HG02759 (cell line): ENCODE results near the gene KCNQ5.
A peak's percentile ranks its signal among the peaks of the same experiment; 100 is the strongest.
"Not testable (repeated sequence)": the region's sequence is repeated elsewhere in the genome, so short reads cannot be mapped to it uniquely, and the experiment has no call there.

ENCODE experiments used
- ATAC-seq: cut with Tn5 transposase; IDR thresholded peaks from one replicate; pipeline ENCODE4 v1.9.1; 2021; ENCODE audit warnings: mild to moderate bottlenecking, moderate library complexity; ENCODE audit not compliant: unreplicated experiment

The KCNQ5 gene

DNA sequence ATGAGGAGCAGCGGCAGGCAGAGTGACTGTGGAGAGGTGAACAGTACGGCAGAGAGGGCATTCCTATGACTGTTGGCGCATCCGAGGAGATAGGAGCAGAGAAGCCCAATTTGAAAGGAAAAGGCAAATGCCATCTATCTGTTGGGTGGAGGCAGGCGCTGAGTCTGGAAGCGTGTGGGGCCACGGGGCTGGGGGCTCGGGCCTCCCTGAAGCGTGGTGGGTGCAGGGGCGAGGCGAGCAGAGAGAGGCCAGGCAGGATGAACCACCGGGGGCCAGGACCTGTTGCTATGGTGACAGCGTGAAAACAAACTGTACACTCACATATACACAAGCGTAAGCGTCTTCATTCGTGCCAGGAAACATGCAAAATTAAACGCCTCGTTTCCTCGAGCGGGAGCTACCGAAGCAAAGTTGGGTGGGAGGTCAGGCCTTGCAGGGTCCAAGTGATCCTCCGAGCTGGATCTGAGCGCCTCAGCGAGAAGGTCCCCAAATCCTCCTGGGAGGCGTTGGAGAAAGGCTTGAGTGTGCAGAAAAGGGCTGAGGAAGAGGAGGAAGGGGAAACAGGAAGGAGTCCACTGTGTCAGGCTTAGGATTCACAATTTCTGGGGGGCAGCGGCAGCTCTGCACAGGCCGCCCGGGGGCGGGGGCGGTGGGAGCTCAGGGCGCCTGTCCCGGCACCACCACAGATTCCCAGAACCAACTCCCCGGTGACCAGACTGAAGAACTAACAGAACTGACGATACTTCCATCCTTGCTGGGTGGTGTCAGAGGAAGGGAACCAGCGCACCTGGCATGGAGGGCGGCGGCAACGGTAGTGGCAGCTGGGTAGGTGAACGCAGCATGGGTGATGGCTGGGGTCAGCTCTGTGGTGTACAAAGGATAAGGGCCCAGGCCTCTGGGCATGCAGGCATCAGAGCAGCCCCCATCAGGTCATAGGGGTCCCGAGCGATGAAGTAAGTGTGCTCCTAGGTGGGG is 535.2 kb downstream of the KCNQ5 start:
- no peak for ATAC-seq

DNA sequence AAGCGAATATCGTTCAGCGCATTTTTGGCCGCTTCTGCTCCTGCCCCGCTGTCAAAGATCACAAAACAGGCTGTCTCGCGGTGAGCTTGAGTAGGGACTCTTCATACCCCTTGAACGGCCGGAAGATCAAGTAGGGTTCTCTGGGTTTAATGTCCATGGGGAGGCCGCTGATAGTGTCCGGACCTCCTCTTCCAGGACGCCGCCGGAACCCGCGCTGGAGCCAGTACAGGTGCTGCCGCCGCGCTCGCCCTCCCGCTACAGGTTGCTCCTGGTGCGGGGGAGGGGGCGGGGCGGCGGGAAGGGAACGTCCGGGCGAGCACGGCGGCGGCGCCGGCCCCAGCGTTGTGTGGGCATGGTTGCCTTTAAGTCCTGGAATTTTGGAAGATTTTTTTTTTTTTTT is 536.0 kb downstream of the KCNQ5 start:
- ATAC-seq, result no peak

DNA sequence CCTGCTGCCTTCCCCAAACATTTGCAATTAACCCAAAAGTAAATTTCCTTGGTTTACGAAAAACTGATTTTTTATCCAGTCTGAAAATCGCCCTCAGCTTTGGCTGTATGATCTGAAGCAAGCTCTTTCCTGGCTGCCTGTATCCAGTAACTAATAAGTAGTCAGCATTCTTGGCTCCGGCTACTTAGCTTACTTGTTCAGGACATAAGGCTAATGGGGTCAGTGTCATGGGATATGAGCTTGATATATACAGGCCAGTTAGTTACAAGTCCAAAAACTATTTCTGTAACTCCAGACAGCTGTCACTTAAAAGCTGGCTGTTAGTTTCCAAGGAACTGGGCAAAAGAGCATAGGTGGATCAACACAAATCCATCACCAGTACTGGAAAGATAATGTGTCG is 547.2 kb downstream of the KCNQ5 start:
- no peak for ATAC-seq

DNA sequence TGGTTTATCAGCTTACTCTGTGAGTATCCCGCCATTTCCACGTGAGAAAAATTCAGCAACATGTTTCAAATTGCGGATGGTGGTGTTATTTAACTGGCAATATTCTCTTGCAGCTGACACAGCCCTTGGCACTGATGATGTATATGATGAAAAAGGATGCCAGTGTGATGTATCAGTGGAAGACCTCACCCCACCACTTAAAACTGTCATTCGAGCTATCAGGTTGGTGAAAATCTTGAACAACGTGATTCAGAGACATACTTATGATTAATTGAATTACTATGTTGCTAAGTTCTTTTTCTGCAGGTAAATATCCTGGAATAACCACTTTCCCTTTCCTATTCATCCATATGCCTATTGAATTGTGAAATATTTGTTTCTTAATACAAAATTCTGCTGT is 547.8 kb downstream of the KCNQ5 start:
- ATAC-seq, result no peak

DNA sequence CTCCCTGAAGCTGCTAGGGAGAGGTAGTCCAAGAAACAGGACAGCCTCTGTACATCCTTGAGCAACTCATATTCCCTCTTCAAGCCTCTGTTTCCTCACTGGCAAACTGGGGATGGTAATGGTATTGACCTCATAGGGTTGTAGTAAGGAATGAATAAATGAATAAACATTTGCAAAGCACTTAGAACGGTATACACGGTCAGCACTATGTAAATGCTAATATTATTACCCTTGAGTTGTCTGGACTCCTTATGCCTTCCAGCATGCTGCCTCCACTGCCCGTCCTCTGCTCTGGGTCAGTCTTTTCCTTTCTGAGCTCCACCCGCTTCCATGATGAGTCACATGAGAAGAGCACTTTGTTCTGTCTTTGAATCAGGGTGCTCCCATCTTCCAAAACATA is 552.8 kb downstream of the KCNQ5 start:
- ATAC-seq, result no peak

DNA sequence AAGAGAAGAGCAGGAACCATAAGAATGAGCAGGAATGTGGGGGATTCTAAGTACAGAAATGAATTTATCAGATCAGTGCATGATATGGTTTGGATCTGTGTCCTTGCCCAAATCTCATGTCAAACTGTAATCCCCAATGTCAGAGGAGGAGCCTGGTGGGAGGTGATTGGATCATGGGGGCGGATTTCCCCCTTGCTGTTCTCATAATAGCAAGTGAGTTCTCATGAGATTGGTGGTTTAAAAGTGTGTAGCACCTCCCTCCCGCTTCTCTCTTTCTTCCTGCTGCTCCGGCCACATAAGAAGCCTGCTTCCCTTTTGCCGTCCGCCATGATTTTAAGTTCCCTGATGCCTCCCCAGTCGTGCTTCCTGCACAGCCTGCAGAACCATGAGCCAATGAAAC is 554.2 kb downstream of the KCNQ5 start:
- no peak for ATAC-seq

DNA sequence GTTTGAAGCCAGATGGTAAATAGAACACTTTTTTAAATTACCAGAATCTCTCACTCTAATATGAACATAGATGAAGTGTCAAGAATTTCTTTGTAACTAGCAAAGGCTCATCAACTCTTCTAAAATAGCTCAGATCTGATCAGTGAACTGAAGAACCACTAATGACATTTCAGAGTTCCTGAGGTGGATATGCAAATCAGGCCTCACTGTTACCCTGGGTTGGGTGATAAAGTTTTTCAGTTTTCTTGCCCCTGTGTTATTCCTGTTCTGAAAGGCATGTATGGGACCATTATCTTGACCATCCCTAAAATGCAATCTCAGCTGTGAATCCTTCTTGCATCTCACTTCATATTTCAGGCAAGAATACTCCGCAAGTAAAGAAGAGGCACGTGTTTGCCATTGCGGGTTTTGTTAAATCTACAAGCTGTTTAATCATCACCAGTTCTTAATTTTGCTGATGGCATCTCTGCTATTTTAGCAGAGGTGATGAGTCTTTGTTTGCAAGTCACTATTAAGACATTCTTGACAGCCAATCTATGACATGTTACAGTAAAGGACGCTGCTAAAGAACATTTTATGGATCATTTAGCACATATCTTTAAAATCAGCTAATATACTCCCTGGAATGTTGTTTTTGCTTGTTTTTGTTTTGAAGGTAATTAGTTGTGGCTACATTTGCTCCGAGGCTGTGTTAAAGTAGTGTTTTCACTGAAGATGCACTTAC is 555.5 kb downstream of the KCNQ5 start:
- ATAC-seq, result peak; percentile 53

DNA sequence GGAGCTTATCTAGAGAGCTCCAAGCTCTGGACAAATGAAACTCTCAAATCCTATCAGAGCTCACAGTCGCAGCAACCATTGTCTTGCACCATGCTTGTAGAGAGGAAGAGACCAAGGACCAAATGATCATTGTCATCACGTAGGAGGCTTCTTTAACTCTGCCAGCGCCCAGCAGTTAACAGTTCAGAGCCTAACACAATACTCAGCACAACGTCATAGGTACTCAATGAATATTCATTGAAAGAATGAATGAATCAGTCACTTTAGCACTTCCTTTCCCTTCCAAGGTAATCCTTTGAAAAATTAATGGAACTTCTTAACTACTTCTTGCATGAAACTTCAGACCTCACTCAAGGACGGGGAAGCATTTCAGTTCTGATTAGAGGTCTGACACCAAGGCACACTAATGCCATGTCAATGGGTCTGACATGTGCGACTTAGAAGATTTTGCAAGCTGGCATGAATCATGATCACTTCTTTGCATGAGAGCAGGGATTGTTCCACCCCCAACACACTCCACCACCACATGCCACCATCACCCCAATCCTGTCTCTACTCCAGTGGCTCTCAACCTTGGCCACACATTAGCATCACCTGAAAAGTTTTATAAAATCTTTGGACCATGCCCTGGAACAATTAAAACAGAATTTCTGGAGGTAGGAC is 558.3 kb downstream of the KCNQ5 start:
- no peak for ATAC-seq

DNA sequence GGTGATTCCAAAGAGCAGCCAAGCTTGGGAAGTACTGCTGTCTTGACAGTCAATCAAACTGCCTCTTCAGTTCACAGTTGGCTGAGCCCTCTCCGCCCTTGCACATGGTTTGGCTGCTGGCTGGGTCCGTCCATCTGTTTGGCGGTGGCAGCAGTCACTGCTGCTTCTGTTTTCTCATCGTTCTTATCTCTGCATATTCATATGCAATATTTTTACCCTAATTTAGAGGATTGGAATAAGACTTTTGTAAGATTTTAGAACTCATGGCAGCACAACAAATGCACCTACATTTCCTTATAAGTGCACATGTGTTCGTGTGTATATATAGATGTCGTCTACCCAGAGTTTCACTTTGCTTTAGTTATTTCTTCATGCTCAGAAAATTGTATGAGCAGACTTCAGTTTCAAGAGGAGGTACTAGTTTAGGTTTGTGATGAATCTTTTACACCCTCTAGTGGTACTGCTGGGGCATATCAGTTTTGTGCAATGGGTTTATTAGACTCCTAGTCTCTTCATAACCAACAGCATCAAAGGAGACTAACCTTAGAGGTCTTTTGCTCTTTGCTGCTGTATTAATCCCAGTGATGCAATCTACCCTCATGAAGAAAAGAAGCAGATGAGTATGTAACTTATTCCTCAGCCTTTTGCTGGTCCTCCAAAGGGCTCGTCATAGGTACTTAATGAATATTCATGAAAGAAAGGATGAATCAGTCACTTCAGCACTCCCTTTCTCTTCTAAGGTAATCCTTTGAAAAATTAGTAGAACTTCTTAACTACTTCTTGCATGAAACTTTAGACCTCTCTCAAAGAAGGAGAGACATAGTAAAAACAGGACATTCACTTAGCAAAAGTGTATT is 559.1 kb downstream of the KCNQ5 start:
- ATAC-seq, result peak; percentile 81

DNA sequence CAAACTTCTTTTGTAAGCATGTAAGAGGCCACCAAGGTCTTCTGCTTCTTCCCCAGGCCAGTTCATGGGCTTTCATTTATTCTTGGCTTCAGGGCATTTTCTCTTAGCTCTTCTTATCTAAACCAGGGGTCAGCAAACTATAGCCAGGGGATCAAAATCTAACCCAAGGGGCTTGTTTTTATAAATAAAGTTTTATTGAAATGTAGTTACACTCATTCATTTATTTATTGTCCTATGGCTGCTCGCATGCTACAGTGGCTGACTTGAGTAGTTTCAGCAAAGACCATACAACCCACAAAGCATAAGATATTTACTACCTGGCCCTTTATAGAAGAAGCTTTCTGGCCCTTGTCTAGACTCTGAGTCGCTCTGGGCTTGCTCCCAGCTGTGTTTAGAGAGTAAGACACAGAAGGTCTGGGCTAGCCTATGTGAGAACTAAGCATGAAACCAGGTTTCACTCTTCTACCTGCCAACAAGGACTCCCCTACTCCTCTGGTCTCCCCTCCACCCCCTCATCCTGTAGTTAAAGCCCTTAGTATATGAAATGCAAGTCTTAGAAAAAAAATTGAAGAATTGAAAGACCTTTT is 560.2 kb downstream of the KCNQ5 start:
- no peak for ATAC-seq

DNA sequence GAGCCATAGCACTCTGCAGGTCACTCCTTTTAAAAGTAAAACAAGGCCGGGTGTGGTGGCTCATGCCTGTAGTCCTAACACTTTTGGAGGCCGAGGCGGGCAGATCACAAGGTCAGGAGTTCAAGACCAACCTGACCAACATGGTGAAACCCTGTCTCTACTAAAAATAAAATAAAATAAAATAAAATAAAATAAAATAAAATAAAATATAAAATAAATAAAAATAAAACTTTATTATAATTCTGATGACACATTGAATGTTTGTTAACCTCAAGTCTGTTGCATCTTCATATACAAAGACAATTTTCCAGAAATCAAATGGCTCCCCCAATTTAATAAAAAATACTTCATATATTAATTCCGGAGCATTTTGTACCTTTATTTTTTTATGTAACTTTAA is 571.4 kb downstream of the KCNQ5 start:
- not testable (repeated sequence) for ATAC-seq

DNA sequence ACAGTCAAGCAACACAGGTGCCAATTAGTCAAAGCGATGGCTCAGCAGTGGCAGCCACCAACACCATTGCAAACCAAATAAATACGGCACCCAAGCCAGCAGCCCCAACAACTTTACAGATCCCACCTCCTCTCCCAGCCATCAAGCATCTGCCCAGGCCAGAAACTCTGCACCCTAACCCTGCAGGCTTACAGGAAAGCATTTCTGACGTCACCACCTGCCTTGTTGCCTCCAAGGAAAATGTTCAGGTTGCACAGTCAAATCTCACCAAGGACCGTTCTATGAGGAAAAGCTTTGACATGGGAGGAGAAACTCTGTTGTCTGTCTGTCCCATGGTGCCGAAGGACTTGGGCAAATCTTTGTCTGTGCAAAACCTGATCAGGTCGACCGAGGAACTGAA is 572.9 kb downstream of the KCNQ5 start:
- ATAC-seq, result no peak

DNA sequence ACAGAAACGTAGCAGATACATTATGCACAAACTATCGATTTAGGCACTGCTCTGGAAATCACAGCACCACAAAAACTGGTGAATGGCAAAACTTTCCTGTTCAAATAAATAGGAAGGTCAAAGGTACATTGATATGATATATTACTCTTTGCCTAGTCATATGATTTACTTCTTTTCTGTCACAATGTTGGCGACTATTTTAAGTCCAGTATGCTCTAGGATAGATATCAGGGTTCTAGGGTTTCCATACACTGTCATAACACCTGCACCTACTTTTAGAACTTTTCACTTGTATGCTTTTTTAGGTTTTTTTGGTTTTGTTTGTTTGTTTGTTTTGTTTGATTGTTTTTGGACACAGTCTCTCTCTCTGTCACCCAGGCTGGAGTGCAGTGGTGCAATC is 578.4 kb downstream of the KCNQ5 start:
- ATAC-seq, result no peak

DNA sequence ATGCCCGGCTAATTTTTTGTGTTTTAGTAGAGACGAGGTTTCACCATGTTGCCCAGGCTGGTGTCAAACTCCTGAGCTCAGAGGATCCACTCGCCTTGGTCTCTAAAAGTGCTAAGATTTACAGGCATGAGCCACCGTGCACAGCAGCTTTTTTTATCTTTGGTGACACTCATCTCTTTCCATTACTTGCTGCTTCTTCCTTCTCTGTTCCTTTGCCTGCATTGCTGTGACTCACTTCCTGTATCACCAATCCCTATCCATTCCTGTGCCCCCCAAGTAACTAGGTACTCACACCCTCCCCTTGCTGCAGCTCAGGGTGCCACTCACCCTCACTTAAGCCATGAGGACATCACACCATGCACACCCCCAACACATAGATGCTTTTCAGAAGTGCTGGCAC is 578.9 kb downstream of the KCNQ5 start:
- ATAC-seq, result no peak

DNA sequence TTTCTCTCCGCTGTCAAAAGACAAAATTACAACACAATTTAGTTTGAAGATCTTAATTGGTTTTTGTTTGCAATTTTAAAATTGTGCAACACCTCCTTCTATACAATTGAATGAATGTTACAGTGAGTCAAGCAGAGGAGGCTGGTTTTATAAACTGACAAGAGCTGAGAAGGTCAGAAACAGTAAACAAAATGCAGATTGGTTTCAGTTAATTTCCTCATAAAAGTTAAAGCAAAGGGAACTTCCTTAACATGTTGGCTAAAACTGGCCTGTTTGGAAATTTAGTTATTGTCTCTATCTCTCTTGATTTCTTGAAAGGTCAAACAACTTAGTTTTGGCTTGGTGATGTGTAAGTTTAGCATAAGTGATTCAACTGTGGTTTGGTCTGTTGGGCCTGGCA is 581.2 kb downstream of the KCNQ5 start:
- ATAC-seq, result no peak

DNA sequence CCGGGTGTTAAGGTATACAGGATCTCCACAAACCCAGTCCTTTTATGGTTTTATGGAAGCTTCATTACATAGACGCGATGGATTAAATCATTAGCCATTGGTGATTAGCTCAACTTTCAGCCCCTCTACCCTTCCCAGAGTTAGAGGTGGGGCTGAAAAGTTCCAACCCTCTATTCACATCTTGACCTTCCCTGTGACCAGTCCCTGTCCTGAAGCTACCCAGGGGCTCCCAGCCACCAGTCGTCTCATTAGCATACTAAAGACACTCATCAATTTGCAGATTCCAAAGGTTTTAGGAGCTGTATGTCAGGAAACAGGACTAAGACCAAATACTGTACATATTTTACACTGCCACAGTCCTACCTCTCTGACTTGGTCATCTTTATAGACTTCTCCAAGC is 582.4 kb downstream of the KCNQ5 start:
- no peak for ATAC-seq

DNA sequence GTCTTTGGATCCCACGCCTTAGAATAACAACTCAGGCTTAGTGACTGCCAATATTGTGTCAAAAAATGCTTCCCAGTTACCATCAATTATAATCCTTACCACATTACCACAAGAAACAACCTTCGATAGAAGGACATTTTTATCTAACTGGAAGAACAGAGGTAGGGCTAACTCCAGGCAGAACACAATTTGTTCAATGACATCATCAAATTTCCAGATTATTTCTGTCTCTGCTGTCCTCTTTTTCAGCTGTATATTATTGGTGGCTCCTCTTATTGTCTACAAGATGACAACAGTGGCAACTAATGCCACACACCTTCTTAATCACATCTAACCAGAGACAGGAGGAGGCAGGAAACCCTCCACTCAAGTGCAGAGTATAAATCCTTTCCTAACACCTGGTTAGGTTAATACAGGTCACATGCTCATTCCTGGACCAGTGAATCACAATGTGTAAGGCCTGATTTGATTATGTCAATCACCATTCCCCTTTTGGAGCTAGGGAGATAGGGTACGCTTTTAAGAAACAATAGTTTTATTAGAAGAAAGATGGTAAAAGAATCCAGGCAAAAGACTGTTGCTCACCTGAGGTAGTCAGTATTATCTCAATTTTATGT is 585.5 kb downstream of the KCNQ5 start:
- no peak for ATAC-seq

DNA sequence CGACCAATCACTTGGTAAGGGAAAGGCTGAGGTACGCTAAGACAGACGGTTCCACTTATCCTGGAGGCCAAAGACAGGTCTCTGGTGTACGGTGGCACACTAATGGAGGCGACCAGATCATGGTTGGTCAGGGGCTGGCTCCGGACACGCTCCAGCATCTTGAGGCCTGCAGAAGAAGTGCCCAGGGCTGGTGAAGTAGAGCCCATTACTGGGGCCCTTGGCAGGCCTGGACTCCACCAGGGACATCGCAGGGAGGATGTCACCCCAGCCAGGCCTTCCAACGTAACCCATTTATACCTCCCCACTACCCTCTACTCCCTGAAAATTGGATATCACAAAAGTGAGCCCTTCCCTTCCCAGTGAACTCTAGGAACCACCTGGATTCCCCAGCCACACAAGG is 587.3 kb downstream of the KCNQ5 start:
- ATAC-seq, result no peak

DNA sequence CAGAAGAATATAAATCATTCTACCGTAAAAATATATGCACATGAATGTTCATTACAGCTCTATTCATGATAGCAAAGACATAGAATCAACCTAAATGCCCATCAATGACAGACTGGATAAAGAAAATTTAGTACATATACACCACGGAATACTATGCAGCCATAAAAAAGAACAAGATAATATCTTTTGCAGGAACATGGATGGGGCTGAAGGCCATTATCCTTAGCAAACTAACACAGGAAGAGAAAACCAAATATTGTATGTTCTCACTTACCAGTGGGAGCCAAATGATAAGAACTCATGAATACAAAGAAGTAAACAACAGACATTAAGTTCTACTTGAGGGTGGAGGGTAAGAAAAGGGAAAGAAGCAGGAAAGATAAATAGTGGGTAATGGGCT is 595.0 kb downstream of the KCNQ5 start:
- ATAC-seq, result no peak

DNA sequence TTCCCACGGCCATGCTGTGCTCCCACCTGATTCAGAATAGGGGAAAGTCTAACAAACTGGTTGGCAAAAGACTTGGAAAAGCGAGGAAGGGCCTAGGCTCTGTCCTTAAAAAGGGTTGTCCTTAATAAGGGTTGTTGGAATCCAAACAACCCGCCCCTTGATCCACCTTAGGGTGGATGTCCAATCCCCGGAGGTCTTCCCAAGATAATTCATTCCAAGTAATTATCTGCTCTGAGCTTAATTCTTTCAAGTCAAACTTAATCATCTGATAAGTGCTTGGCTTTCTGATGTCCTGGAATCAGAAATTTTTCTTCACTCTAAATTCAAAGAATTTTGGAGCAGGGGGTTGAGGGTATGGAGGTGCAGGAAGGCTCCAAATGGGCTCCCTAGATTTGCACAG is 603.5 kb downstream of the KCNQ5 start, which contains the start of gene KHDC1L:
Gene KHDC1L (minus strand): TSS at position 101 of the 400 bp plus-strand sequence. CDS start 88 bp downstream, at position 13.
- no peak for ATAC-seq
